CD1c-positive myeloid dendritic cell (primary cell): ENCODE measurements around the gene GLMN.
A peak's percentile ranks its signal among the peaks of the same experiment; 100 is the strongest.

Experiments used
- DNase-seq: peaks from one replicate; pipeline ENCODE4 v3.0.0-alpha.2; 2016; ENCODE audit errors: extremely low spot score

The GLMN gene

GRCh38 chr1:92298573-92299476 is at the start of gene GLMN, which contains the start of gene RPAP2:
TSS of gene GLMN (minus strand) at chr1:92298987. CDS start at chr1:92297999, 988 bp downstream.
TSS of gene RPAP2 (plus strand) at chr1:92299059. CDS start at chr1:92299074, 15 bp downstream.
- peak; percentile 90 for DNase-seq

GRCh38 chr1:92346866-92347640 is 48.3 kb upstream of the GLMN start:
- no peak for DNase-seq

GRCh38 chr1:92343061-92343460 is 44.3 kb upstream of the GLMN start:
- no peak for DNase-seq

GRCh38 chr1:92342401-92342800 is 43.6 kb upstream of the GLMN start:
- DNase-seq = no peak

GRCh38 chr1:92340154-92340553 is 41.4 kb upstream of the GLMN start:
- DNase-seq = no peak

GRCh38 chr1:92333668-92334067 is 34.9 kb upstream of the GLMN start:
- no peak for DNase-seq

GRCh38 chr1:92329347-92330129 is 30.8 kb upstream of the GLMN start:
- no peak for DNase-seq

- no peak for DNase-seq
Observed at GRCh38 chr1:92327794-92328193, 29.0 kb upstream of the GLMN start.

GRCh38 chr1:92326681-92327080 is 27.9 kb upstream of the GLMN start:
- DNase-seq = no peak

- no peak for DNase-seq
Observed at GRCh38 chr1:92324784-92325183, 26.0 kb upstream of the GLMN start.

GRCh38 chr1:92323473-92324453 is 25.0 kb upstream of the GLMN start:
- no peak for DNase-seq

GRCh38 chr1:92317836-92318493 is 19.2 kb upstream of the GLMN start:
- no peak for DNase-seq

GRCh38 chr1:92315766-92316599 is 17.2 kb upstream of the GLMN start:
- peak; percentile 13 for DNase-seq

GRCh38 chr1:92314024-92314423 is 15.2 kb upstream of the GLMN start:
- DNase-seq = no peak

- peak; percentile 52 for DNase-seq
Observed at GRCh38 chr1:92310185-92310597, 11.4 kb upstream of the GLMN start.

GRCh38 chr1:92307980-92308379 is 9.2 kb upstream of the GLMN start:
- DNase-seq = no peak

GRCh38 chr1:92306020-92306419 is 7.2 kb upstream of the GLMN start:
- no peak for DNase-seq

GRCh38 chr1:92301021-92301420 is 2.2 kb upstream of the GLMN start:
- no peak for DNase-seq

GRCh38 chr1:92299477-92300150 is 827 bp upstream of the GLMN start:
- no peak for DNase-seq
